Measurements from ENCODE around the gene PARD6A.

- TF ChIP-seq, protein P1, sequence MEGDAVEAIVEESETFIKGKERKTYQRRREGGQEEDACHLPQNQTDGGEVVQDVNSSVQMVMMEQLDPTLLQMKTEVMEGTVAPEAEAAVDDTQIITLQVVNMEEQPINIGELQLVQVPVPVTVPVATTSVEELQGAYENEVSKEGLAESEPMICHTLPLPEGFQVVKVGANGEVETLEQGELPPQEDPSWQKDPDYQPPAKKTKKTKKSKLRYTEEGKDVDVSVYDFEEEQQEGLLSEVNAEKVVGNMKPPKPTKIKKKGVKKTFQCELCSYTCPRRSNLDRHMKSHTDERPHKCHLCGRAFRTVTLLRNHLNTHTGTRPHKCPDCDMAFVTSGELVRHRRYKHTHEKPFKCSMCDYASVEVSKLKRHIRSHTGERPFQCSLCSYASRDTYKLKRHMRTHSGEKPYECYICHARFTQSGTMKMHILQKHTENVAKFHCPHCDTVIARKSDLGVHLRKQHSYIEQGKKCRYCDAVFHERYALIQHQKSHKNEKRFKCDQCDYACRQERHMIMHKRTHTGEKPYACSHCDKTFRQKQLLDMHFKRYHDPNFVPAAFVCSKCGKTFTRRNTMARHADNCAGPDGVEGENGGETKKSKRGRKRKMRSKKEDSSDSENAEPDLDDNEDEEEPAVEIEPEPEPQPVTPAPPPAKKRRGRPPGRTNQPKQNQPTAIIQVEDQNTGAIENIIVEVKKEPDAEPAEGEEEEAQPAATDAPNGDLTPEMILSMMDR (conservative IDR thresholded peaks at IDR 0.05; ENCODE audit: low read length): no peak
- TF ChIP-seq EZH2phosphoT487 (IDR thresholded peaks at IDR 0.05; ENCODE audit: borderline replicate concordance): no peak
Measured at GRCh38 chr16:67647681-67648080, 13.1 kb upstream of the PARD6A start.

Data from Loucy (cell line).